NCI-H2107 (cell line): ENCODE measurements around the gene SPAAR.
A peak's percentile ranks its signal among the peaks of the same experiment; 100 is the strongest.

Source experiments
- DNase-seq: peaks from one replicate; lab custom pipeline; 2025; lab: John Stamatoyannopoulos, UW

Gene SPAAR

GRCh38 chr9:35948901-35949318 is 39.6 kb downstream of the SPAAR start:
- DNase-seq, result no peak

GRCh38 chr9:35951736-35952135 is 42.4 kb downstream of the SPAAR start:
- DNase-seq, result no peak

- no peak for DNase-seq
These were observed 43.4 kb downstream of the SPAAR start for GRCh38 chr9:35952526-35953191.

DNA sequence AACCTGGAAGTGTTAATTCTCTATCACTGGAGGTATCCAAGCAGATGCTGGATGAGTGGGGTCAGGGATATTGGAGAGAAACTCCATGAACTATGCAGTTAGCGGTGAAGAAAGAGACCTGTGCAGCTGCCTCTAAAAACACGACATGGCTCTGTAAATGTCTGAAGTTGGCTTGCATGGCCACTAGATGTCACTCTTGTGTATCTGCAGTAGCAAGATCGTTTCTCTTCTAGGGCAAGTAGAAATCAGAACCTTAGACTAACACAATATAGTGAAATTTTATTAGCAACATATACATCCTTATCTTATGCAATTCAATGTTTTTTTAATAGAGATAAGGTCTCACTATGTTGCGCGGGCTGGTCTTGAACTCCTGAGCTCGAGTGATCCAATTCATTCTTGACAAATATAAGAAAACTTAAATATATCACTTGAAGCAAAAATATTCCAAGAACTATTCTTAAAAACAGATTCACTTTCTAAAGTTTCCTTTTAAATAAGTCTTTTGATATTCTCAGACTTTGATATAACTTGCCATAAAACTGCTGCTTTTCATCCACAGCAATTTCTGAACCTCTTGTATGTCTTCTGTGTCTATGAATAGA is 45.8 kb downstream of the SPAAR start:
- peak; percentile 50 for DNase-seq

GRCh38 chr9:35956651-35957050 is 47.4 kb downstream of the SPAAR start:
- no peak for DNase-seq

DNA sequence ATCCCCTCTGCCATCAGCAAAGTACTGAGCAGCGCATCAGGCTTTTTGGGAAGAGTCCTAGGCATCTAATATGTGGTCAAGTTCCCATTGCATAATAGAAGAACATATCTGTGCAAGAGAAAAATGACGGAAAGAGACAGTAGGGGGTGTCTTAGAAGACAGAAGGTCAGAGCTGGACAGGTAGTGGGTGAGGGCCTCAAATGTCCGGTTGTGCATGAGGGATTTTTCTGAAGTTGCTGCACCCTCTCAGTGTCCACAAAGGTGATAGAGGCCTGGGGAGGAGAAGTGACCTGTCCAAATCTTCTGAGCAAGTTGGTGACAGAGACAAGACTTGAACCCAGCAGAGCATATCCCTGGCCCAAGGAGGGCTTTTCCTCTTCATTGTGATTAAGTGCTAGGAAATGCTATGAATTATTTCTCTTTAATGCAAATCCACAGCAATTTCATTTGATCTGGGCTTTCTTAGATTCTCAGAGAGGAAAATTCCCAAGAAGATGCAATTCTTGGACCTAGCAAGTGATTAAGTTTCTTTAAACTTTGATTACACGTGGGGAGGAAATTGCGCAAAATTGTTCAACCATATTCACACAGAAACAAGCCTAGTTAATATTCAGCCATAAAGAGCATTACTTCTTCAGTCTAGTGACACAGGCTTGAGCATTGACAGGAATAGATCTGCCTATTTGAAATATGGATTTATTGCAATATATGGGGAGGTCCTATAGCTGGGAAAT is 49.0 kb downstream of the SPAAR start, which contains the start of gene OR2S2:
Gene OR2S2 (minus strand): TSS at position 51 of the 734 bp plus-strand sequence. CDS start 56 bp downstream, outside the sequence.
- no peak for DNase-seq

- DNase-seq, result no peak
These were observed 50.9 kb downstream of the SPAAR start for GRCh38 chr9:35960039-35960655.
